GM12878 (cell line): ENCODE results near the gene TEPSIN. TPM values are rescaled to one million over a fixed set of nuclear protein-coding genes. Genes with fewer than 3 reads are reported as not detected.

Experiments
- ATAC-seq: fragments of 200-7000 bp; cut with Tn5 transposase; 3 replicates; pipeline ENCODE4 v1.9.1; 2020; ENCODE audit warnings: mild to moderate bottlenecking, moderate library complexity
- BruUV-seq: library from RNA; stranded (reverse); fragments of 400-500 nt; replicated peaks from 2 replicates; lab custom pipeline; 2021; lab: Mats Ljungman, UMichigan
- CTCF ChIA-PET: fragments of 300-600 bp; sonication (Branson Sonifier 250); formaldehyde crosslinking; extraction: SDS; loops from one replicate; lab custom pipeline; 2021; ENCODE audit warnings: inconsistent platforms; lab: Yijun Ruan, JAX
- POLR2A ChIA-PET: fragments of 350-600 bp; formaldehyde crosslinking; extraction: SDS; loops from one replicate; lab custom pipeline; 2021; ENCODE audit warnings: inconsistent platforms; lab: Charles Lee
- RAD21 ChIA-PET: fragments of 300-600 bp; sonication (Branson Sonifier 250); formaldehyde crosslinking; loops from one replicate; lab custom pipeline; 2023; ENCODE audit warnings: antibody characterized with exemption; ENCODE audit not compliant: unreplicated experiment; lab: Charles Lee
- SMC1A ChIA-PET: fragments of 300-600 bp; sonication (Branson Sonifier 250); formaldehyde crosslinking; loops from one replicate; lab custom pipeline; 2023; ENCODE audit not compliant: unreplicated experiment, uncharacterized antibody; lab: Charles Lee
- DNase-seq: peaks from one replicate; pipeline ENCODE4 v3.0.0-alpha.2; 2011; ENCODE audit warnings: low read depth, low spot score
- FAIRE-seq: peaks from 3 replicates; lab custom pipeline; 2011; peaks lifted over from hg19 to GRCh38; lab: Jason Lieb, UNC
- H2AFZ ChIP-seq: 2 replicates; pipeline ENCODE4 v1.6.0; 2011; ENCODE audit warnings: low read depth, low read length, control low read depth; ENCODE audit not compliant: control insufficient read depth
- H3K27ac ChIP-seq: 2 replicates; pipeline ENCODE4 v1.5.1; 2011; ENCODE audit warnings: control low read depth; ENCODE audit not compliant: control insufficient read depth, insufficient read depth
- H3K27me3 ChIP-seq, 2 experiments: replicated peaks in 1 of 2; 2 replicates each; pipeline versions ENCODE4 v1.6.0 to v1.6.1; 2011; ENCODE audit warnings: low read length in 1 of 2; ENCODE audit not compliant: control insufficient read depth in 2 of 2, insufficient read depth in 2 of 2
- H3K36me3 ChIP-seq, 2 experiments: 2 replicates each; pipeline ENCODE4 v1.5.1; 2011; ENCODE audit warnings: low read length in 1 of 2; ENCODE audit not compliant: control insufficient read depth in 2 of 2, insufficient read depth in 2 of 2
- H3K4me1 ChIP-seq: 2 replicates; pipeline ENCODE4 v1.6.1; 2011; ENCODE audit warnings: mild to moderate bottlenecking, low read length, moderate library complexity, mixed read lengths; ENCODE audit not compliant: control insufficient read depth, insufficient read depth
- H3K4me2 ChIP-seq: 2 replicates; pipeline ENCODE4 v1.6.0; 2011; ENCODE audit warnings: control low read depth; ENCODE audit not compliant: control insufficient read depth, insufficient read depth
- H3K4me3 ChIP-seq: fragments of 200-600 bp; sonication (generic); 2 replicates; pipeline ENCODE4 v1.5.1; 2016
- H3K79me2 ChIP-seq: 2 replicates; pipeline ENCODE4 v1.6.0; 2011; ENCODE audit warnings: low read length; ENCODE audit not compliant: control insufficient read depth, insufficient read depth
- H3K9ac ChIP-seq: 2 replicates; pipeline ENCODE4 v1.8.0; 2011; ENCODE audit warnings: low read length, control low read depth, mixed read lengths; ENCODE audit not compliant: control insufficient read depth, insufficient read depth
- H3K9me3 ChIP-seq: replicated peaks from 3 replicates; pipeline ENCODE4 v1.5.1; 2011; ENCODE audit warnings: mild to moderate bottlenecking, low read length; ENCODE audit not compliant: control insufficient read depth, insufficient read depth
- H4K20me1 ChIP-seq: 2 replicates; pipeline ENCODE4 v1.6.0; 2011; ENCODE audit not compliant: control insufficient read depth, insufficient read depth
- BACH1 ChIP-seq: fragments of 450-650 bp; IDR thresholded peaks from 2 replicates; pipeline ENCODE4 v1.6.1; 2017; ENCODE audit warnings: mild to moderate bottlenecking, borderline replicate concordance
- CTCF ChIP-seq, 3 experiments: IDR thresholded peaks in 2 of 3; conservative IDR thresholded peaks in 1 of 3; 2 replicates each; pipeline ENCODE4 v1.5.1; 2011; ENCODE audit warnings: low read depth in 3 of 3, low read length in 3 of 3, mild to moderate bottlenecking in 3 of 3, control low read depth in 2 of 3, moderate library complexity in 2 of 3, inconsistent platforms in 1 of 3, mixed read lengths in 1 of 3; ENCODE audit not compliant: control insufficient read depth in 2 of 3, insufficient read depth in 1 of 3; ENCODE audit errors: extremely low read depth in 1 of 3
- DPF2 ChIP-seq: fragments of 450-650 bp; IDR thresholded peaks from 2 replicates; pipeline ENCODE4 v1.6.1; 2017; ENCODE audit warnings: mild to moderate bottlenecking
- FOS ChIP-seq: IDR thresholded peaks from 3 replicates; pipeline ENCODE4 v1.6.1; 2011; ENCODE audit warnings: borderline replicate concordance; ENCODE audit not compliant: insufficient read length; ENCODE audit errors: extremely low read depth
- MLLT1 ChIP-seq: fragments of 450-650 bp; IDR thresholded peaks from 2 replicates; pipeline ENCODE4 v1.6.1; 2016; ENCODE audit warnings: mild to moderate bottlenecking
- MTA3 ChIP-seq: IDR thresholded peaks from 2 replicates; pipeline ENCODE4 v1.6.1; 2012; ENCODE audit warnings: low read length, inconsistent platforms, borderline replicate concordance
- NFXL1 ChIP-seq: fragments of 450-650 bp; IDR thresholded peaks from 2 replicates; pipeline ENCODE4 v1.6.1; 2017; ENCODE audit warnings: antibody characterized with exemption, mild to moderate bottlenecking, borderline replicate concordance
- RAD21 ChIP-seq: IDR thresholded peaks from 2 replicates; pipeline ENCODE4 v1.6.1; 2011; ENCODE audit warnings: mild to moderate bottlenecking, low read depth, low read length, moderate library complexity; ENCODE audit not compliant: insufficient read depth
- SUPT20H ChIP-seq: IDR thresholded peaks from 2 replicates; pipeline ENCODE4 v1.6.1; 2011; ENCODE audit warnings: low read depth, mild to moderate bottlenecking, low read length, moderate library complexity, borderline replicate concordance; ENCODE audit not compliant: control insufficient read depth
- WGBS: methylation state at CpG from one replicate; pipeline ENCODE4 v1.1.6; 2016; ENCODE audit warnings: low lambda C conversion rate; ENCODE audit not compliant: insufficient replicate concordance, insufficient coverage; ENCODE audit errors: missing lambda C conversion rate; 5-methylcytosine and 5-hydroxymethylcytosine counted together
- in situ Hi-C: fragments of 300-500 bp; cut with MboI; formaldehyde crosslinking; loops from 9 replicates; pipeline ENCODE4 v1.14.3; 2018; ENCODE audit warnings: mixed read lengths
- intact Hi-C: fragments of 100-400 bp; cut with micrococcal nuclease; formaldehyde crosslinking; loops from one replicate; pipeline ENCODE4 v1.14.2; 2022; ENCODE audit not compliant: unreplicated experiment
- polyA plus RNA-seq, 11 experiments: library from polyadenylated mRNA; depleted of rRNA in 4 of 11; unstranded in 6 of 11; stranded (reverse) in 5 of 11; fragments of >200 nt; fragmentation: Nextera tagmentation in 4 of 11; fragmentation: Illumina TruSeq in 1 of 11; extraction: Ambion mirVana in 4 of 11; extraction: Trizol in 1 of 11; gene quantifications; 1 replicate in 1 of 11; 2 replicates in 10 of 11; pipeline versions ENCODE4 v1.2.1 to v1.2.3, GENCODE V29; 2011 to 2016; ENCODE audit warnings: inconsistent platforms in 2 of 11, missing spikeins in 2 of 11, low read depth in 1 of 11
- total RNA-seq, 4 experiments: library from RNA; depleted of rRNA in 3 of 4; stranded (reverse); fragments of >200 nt in 3 of 4; fragmentation: Illumina TruSeq in 1 of 4; extraction: Trizol in 1 of 4; gene quantifications; 2 replicates each; pipeline versions ENCODE4 v1.2.1 to v1.2.3, GENCODE V29; 2013 to 2021
- TF ChIP-seq, protein P1 (sequence below): IDR thresholded peaks from 2 replicates; pipeline ENCODE4 v1.6.1; 2012; ENCODE audit warnings: mild to moderate bottlenecking, low read depth, low read length
- TF ChIP-seq, protein P2 (sequence below): IDR thresholded peaks from 2 replicates; pipeline ENCODE4 v1.6.1; 2011; ENCODE audit warnings: mild to moderate bottlenecking, low read depth, low read length, moderate library complexity; ENCODE audit not compliant: insufficient replicate concordance

The TEPSIN gene
- total and polyA plus RNA-seq, 10 of the 15 experiments (the other 5 are each of a cell fraction or from before 2014, with no cell fraction given), result 0.87 to 36.7 (median 5.3) TPM

GRCh38 chr17:81187586-81188490, 51.0 kb downstream of the TEPSIN start:
- ATAC-seq (no peak), FAIRE-seq (no peak), DNase-seq (no peak)
- ChIA-PET SMC1A (no interaction called here), CTCF (no interaction called here), POLR2A (no interaction called here), RAD21 (no interaction called here)
- Histone ChIP-seq H3K27ac (no peak overlapping the region), H3K79me2 (no peaks in the 10 kb centered on the region), H3K4me3 (no peak overlapping the region), H3K9ac (no peak overlapping the region), H4K20me1 (no peaks in the 10 kb centered on the region), H3K4me1 (no peaks in the 10 kb centered on the region), H3K27me3 (no peaks in the 10 kb centered on the region), H2AFZ (no peak overlapping the region), H3K9me3 (no peaks in the 10 kb centered on the region), H3K4me2 (no peak overlapping the region), H3K36me3 (no peaks in the 10 kb centered on the region; a peak in 2 of 4 replicates)
- no peak for TF ChIP-seq DPF2
- no peak for TF ChIP-seq SUPT20H
- TF ChIP-seq, protein P1, sequence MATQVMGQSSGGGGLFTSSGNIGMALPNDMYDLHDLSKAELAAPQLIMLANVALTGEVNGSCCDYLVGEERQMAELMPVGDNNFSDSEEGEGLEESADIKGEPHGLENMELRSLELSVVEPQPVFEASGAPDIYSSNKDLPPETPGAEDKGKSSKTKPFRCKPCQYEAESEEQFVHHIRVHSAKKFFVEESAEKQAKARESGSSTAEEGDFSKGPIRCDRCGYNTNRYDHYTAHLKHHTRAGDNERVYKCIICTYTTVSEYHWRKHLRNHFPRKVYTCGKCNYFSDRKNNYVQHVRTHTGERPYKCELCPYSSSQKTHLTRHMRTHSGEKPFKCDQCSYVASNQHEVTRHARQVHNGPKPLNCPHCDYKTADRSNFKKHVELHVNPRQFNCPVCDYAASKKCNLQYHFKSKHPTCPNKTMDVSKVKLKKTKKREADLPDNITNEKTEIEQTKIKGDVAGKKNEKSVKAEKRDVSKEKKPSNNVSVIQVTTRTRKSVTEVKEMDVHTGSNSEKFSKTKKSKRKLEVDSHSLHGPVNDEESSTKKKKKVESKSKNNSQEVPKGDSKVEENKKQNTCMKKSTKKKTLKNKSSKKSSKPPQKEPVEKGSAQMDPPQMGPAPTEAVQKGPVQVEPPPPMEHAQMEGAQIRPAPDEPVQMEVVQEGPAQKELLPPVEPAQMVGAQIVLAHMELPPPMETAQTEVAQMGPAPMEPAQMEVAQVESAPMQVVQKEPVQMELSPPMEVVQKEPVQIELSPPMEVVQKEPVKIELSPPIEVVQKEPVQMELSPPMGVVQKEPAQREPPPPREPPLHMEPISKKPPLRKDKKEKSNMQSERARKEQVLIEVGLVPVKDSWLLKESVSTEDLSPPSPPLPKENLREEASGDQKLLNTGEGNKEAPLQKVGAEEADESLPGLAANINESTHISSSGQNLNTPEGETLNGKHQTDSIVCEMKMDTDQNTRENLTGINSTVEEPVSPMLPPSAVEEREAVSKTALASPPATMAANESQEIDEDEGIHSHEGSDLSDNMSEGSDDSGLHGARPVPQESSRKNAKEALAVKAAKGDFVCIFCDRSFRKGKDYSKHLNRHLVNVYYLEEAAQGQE, result no peak
- no peak for TF ChIP-seq BACH1
- no peak for TF ChIP-seq CTCF (IDR thresholded peaks at IDR 0.05 in 2 of 3, conservative IDR thresholded peaks at IDR 0.05 in 1 of 3; ENCODE audit: control insufficient read depth in 2 of 3, extremely low read depth in 1 of 3, insufficient read depth in 1 of 3, low read depth in 3 of 3, low read length in 3 of 3)
- TF ChIP-seq NFXL1, result no peak
- no peak for TF ChIP-seq MLLT1
- TF ChIP-seq MTA3, result no peak
- no peak for TF ChIP-seq RAD21
- TF ChIP-seq, protein P2, sequence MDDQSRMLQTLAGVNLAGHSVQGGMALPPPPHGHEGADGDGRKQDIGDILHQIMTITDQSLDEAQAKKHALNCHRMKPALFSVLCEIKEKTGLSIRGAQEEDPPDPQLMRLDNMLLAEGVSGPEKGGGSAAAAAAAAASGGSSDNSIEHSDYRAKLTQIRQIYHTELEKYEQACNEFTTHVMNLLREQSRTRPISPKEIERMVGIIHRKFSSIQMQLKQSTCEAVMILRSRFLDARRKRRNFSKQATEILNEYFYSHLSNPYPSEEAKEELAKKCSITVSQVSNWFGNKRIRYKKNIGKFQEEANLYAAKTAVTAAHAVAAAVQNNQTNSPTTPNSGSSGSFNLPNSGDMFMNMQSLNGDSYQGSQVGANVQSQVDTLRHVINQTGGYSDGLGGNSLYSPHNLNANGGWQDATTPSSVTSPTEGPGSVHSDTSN, result no peak
- no peak for TF ChIP-seq FOS
- no TSS peak for BruUV-seq
- in situ Hi-C loops (no loop called here), intact Hi-C loops (no loop called here)
- WGBS, result 69% methylated on average over 26 of the region's 26 CpGs
